NOMO-1 (cell line): ENCODE measurements around the gene FGF18.
A peak's percentile ranks its signal among the peaks of the same experiment; 100 is the strongest.

Source experiments
- DNase-seq, 2 experiments: peaks; one replicate each; lab custom pipeline; 2025; ENCODE audit not compliant: unreplicated experiment in 2 of 2; lab: John Stamatoyannopoulos, UW

Gene FGF18

DNA sequence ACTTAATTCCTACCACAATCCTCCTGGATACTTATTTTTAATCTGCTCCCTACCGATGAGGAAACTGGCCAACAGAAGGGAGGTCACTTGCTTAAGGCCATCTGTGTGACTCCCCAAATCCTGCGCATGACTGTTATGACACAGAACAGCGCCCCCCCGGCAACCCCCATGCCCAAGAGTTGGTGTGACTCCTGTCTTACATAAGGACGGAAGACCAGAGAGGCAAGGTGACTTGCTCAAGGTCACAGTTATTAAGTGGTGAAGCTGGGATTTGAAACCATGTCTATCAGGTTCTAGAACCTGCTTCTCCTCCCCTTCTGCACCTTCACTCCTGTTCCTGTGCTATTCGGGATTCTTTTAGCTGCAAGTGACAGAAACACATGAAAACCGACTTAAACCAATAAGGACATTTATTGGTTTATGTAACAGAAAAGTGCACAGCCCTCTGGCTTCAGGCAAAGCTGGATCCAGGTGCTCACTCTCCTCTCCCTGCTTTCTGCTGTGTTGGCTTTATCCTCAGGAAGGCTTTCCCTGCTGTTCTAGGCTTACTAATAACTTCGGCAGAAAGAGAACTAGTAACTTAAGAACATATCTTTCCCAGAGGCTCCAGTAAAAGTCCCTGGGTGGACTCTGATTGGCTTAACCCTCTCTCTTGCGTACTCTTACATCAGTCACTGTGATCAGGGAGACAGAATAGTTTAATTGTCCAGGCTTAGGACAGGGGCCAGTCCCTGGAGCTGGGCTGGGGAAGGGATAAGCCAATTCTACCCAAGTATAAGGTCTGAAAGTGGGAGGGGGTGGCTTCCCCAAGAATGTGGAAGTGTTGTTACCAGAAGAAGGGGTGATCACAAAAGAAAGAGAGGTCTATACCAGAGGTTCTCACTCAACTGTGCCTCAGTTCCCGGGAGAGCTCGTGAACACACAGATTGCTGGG, 43.7 kb downstream of the FGF18 start:
- DNase-seq = no peak

DNA sequence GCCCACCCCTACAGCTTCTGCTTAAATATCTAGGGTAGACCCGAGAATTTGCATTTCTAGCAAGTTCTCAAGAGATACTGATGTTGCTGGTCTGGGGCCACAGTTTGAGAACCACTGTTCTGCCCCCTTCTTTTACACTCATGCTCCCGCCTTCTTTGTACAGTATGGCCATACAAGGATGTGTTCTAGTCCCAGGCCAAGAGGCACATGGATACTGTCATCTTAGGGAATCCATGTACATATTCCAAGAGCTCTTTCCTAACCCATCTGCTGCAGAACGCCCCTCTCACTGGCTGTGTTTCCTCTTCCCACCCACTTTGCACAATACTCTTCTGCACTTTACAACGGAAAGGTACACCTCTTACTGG, 44.4 kb downstream of the FGF18 start:
- DNase-seq = no peak

DNA sequence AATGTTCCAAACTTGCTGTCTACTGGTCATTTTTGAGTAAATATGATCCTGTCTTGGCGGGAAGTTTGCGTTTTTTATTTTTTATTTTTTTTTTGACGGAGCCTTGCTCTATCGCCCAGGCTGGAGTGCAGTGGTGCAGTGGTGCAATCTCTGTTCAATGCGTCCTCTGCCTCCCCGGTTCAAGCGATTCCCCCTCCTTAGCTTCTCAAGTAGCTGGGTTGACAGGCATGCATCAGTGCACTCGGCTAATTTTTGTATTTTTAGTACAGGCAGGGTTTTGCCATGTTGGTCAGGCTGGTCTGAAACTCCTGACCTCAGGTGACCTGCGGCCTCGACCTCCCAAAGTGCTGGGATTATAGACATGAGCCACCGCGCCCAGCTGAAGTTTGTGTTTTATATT, 45.4 kb downstream of the FGF18 start:
- no peak for DNase-seq

DNA sequence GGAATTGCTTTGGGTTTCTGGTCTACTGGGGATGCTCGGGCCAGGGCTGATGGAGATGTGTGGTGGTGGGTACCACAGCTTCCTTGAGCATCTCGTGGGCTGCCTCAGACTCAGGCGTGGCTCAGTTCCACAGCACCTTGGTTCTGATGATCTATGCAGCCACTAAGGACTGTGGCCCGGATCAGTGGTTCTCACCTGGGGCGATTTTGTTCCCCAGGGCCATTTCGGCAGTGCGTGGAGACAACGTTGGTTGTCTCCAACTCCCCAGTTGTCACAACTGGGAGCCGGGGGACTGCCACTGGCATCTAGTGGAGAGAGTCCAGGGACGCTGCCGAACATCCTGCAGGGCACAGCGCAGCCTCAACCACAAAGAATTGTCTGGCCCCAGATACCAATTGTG, 47.7 kb downstream of the FGF18 start:
- DNase-seq = no peak

DNA sequence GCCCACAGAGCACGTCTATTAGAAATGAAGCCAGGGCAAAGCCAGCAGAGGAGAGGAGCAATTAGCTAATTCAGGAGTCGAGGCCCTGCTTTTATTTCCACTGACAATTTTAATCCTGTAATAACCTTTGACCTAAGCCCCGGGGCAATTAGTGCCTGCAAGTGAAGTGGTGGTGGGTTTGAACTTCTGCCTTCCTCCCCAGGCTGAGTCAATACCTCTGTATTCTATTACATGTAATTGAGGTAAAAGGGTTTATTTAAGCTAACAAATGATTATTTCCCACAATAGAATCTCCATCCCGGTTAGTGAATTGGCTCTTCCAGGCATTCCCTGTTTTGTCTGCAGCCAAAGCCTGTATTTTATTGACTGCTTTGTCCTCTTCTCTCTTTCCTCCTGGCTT, 49.9 kb downstream of the FGF18 start:
- no peak for DNase-seq

DNA sequence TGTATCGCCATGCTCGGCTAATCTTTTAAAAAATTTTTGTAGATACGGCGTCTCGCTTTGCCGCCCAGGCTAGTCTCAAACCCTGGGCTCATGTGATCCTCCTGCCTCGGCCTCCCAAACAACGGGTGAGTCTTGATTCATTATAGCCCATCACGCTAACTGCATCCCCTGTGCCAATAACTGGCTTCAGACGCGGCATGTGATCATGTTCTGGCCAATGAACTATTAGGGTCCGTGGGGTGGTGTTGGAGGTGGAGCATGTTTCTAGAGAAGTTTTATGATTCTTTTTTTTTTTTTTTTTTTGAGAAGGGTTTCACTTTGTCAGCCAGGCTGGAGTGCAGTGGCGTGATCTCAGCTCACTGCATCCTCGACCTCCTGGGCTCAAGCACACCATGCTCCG, 51.0 kb downstream of the FGF18 start:
- DNase-seq = no peak

DNA sequence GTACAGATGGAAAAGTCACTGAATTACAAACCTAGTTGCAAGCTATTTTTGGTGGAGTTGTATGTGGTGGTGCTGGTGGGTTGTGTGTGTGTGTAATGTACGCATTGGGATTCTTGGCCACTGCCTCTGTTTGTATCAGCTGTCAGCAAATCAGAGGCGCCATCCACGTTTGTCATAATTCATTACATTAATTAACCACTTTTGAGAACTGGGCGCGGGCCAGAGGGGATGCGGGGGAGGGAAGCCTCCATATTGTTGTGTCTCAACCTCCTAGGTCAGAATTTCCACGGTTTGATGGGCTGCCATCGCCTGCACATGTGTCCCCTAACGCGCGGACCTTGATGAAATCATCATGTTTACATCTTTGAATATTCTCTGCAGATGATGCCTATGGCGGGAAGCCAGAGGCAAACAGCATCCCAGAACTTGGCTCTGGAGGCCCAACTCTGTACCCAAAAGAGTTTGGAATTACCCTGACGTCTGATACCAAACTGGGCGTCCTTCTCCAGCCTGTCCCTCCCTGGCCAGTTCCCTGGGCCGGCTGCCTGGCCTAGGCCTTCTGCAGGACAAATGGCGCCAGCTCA, 54.9 kb downstream of the FGF18 start:
- no peak for DNase-seq

DNA sequence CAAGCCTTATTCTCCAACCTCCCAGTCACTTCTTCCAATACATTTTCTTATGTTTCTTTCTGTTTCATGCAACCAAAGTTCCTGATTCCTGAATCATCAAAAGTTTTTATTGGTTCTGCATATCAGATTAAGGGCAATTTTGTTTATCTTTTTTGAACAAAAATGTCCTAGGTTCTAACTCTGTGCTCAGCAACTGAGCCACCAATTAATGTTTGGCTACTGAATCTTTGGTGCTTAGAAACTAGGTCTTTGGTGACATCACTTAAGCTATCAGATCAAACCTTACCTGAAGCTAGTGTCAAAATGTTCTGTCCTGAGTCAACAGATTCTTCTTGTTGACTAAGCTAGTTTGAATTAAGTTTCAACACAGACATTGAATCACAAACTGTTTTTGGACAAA, 56.1 kb downstream of the FGF18 start:
- no peak for DNase-seq

DNA sequence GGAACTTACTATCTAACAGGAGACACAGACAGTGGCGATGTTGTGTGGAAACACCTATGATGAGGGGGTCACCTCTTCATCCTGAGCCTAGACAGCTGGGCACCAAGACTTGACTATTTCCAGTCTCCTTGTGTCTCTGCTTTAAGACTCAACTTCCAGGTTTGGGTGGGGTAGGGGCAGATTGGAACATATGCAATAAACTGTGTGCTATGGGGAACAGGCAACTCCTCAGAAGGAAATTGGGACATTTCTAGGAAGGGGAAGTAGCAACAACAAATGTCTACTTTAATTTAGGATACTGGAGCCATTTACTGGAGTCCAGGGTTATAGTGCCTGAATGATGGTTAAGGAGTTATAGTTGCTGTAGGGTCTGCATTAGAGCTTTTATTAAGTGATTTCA, 57.3 kb downstream of the FGF18 start:
- DNase-seq = no peak

DNA sequence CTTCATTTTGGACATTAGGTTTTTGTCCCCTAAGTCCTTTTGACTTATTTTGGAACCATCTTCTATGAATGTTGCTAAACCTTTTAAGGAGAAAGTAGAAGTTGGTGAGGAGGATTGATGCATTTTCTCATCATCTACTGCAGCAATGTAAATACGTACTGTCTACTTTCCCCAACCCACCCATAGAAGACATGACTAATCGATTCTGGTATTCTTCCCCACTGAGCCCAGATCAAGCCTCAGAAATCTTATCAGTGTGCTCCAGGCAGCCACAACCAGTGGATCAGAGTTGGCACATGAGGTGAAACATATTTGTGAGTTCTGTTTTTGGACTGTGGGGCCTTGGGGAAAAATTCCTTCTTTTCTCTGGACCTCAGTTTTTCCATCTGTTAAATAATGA, 57.7 kb downstream of the FGF18 start:
- DNase-seq = no peak

DNA sequence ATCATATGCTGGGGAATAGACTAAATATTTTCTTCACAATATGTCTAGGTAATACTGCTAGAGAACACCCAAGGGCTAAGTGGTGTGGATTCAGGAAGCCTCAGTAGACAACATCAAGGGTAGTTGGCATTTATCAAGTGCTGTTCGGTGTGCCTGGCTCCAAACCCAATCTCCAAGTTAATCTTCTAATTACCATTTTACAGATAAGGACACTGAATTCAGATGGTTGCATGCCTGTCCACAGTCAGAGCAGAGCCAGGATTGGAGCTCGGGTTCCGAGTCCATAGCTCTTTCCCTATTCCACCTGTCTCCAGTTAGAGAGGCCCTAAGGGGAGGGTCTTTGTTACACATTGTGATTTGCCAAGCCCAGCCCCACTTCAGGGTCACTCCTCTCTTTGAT, 58.2 kb downstream of the FGF18 start:
- DNase-seq = no peak

DNA sequence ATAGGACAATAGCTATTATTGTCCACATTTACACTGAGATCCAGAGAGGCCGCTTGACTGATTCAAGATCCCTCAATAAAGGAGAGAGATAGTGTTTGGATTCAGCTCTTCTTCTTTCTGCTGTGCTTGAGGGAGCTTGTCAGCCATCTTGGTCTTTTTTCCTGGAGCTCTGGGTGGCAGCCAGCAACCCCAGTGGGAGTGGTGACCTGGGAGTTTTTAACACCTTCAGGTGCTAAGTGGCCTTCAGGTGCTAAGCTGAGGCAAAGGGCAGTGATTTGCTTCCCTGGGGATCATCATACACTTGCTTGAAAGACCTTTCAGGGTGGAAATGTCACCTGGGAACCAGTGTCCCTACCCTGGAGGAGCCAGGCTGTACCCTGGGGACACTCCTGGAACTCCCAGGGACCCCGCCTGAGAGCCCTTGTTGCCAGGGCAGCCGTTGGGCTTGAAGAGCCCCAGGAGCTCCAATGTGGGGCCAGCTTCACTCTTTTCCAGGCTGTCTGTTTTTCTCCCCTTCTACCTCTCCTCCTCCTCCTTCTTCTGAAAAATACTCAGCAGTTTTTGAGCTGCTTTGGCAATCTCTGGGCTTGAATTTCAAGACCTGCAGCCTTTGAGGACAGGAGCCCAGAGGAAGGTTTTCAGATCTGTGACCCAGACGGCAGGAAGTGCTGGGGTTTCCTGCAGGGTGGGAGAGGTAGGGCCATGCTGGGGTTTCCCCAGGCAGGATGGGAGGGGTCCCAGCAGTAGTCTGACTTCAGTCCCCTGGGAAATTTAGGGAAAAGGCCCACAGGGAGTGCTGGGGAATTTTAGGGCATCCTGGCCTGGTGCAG, 59.7 kb downstream of the FGF18 start:
- DNase-seq = no peak

DNA sequence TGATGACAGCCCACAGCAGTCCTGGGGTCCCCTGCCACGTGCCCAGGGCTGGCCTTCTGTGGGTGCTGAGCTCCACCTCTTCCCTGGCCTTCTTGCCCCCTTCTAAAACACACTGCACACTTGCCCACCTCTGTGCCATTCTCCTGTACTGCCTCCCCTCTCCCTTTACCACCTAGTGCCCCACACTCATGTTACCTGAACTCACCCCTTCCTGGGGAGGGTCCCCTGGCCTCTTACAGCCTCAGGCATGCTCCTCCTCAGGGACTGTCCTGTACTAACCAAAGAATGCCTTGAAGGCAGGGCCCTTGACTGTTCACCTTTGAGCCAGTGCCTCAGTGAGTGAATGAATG, 60.3 kb downstream of the FGF18 start:
- no peak for DNase-seq

DNA sequence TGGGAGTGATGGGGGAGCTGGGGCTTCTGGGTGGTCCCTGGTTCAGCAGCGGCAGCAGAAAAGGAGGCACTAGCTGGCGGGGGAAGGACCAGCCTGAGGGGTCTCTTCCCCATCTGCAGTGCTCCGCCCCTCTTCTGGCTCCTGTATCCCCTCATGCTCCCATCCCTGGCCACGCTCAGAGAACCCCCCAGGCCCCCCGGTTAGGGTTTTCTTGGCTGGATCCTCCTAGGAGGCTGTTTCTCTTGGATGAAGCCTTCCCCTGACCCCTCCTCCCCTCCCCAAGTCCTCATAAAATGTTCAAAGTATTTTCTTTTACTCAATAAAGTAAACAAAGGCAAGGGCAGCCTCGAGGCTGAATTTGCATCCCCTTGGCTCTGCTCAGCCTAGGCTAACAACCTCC, 60.8 kb downstream of the FGF18 start:
- no peak for DNase-seq

DNA sequence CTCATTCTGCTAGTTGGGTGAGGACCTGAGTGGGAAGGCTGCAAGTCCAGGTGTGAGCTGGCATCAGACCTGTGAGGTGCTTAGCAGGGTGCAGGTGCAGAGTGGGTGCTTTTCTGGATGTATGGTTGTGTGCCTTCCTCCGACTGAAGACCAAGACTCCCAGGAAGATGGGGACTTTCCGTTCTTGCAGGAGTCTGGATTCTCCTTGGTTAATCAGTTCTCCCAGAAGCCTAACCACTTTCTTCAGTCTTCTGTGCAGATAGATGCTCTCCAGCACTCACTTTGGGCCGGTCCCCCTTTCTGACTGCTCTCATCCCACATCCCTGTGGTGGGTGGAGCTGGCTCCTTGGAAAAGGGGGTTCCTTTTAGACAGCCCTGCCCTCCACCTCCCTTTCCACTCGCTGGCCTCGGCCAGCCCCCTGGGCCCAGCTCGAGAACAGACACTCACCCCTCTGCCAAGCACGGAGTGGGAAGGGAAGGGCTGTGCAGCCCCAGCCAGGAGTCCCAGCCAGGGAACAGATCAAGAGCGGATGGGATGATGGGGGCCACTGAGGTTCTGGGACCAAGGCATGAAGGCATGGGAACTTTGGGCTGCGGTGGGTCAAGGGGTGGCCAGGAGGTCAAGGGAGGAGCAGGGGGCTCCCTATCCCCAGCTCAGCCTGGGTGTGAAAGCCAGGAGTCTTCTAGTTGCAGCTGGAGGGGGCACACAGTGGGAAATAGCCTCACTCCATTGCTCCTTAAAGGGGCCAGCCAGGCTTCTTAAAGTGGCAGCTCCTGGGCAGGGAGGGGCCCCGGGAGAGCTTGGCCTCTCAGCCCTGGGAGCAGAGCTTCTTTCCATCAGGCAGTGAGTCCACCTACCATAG, 62.4 kb downstream of the FGF18 start:
- DNase-seq = no peak

DNA sequence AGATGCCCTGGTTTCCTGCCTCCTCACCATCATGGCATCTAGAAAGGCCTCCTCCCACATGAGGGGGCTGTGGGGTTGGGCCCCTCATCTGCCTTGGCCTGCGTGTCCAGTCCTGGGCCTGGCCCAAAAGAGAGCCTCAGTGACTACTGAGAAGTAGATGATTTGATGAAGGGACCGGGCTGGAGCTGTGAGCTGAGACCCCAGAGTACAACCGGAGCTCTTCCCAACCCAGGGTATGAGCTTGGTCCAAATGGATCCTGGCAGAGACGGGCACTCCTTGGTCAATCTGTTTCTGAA, 62.9 kb downstream of the FGF18 start:
- no peak for DNase-seq

DNA sequence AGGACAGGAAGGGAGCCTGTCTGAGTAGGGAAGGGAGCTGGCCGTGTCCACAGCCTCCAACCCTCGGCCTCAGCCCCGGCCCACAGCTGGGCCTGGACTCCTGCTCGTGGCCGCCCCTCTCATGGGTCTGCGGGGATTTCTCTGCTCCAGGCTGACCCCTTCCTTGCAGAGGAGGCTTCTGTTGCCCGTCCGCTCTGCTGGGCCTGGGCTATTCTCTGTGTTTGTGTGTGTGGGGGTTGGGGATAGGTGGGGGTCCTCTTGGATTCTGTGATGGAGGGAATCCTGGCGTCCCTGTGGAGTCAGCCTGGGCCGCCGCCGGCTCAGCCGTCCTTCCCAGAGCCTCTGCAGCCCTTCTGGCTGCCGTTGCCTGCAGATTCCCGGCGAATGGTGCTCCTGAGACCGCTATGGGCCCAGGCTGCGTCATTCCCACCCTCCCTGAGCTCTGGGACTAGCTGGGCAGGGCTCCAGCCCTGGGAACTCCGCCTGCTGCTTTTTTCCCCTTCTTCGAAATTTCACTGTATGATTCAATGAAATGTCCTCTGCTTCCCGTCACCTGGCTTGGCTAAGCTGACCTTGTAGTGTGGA, 64.2 kb downstream of the FGF18 start:
- DNase-seq = no peak

DNA sequence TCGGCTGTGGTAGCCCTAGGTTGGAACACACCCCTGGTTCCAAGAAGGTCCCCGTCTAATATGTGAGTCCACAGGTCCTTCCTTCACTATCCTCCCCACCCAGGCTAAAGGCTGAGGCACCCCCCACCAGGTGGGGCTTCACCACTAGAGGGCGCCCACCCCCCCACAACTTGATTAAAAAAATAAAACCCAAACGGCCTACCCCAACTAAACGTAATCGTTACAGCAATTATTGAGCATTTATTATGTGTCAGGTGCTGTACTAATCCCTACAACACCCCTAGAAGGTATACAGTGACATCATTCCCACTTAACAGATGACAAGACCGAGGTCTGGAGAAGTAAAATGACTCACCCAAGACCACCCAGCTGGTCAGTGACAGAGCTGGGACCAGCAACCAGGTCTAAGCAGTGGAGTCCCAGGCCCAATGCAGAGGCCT, 65.0 kb downstream of the FGF18 start:
- DNase-seq = peak in 1 of 2 experiments; percentile 7

DNA sequence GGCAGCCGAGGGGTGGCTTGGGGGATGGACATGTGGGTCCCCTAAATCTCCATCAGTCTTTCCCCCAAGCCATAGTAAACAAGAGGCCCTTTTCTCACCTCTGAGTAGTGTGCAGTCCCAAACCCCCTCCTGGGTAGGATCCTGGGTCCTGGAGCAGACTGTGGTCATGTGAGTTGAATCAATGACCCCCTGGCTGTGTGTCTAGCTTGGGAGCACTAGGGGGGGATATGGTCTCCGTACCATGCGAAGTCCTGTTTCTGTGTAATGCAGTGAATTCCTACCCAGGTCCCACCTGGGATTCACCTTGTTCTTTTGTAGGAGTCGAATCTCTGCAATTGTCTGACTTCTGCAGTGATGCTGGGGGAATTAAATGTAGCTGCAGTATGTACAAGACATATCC, 66.2 kb downstream of the FGF18 start:
- DNase-seq = no peak

DNA sequence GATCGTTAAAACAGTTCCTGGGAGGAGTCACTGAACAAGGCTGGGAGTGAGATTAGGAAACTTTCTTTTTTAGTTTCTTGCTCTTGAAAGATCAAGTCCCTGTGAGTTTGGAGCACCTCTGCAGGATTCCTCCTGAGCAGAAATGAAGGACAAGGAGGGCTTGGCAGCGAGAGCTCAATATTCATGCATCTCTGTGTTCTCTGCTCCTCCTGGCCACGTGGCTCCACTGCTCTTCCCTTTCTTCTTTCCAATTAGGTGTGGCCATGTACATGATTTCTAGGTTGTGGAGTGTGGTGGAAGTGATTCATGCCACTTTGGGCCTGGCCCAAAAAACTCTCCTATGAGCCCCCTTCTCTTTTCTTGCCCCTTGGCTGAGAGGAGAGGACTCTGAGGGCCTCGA, 67.2 kb downstream of the FGF18 start:
- no peak for DNase-seq

DNA sequence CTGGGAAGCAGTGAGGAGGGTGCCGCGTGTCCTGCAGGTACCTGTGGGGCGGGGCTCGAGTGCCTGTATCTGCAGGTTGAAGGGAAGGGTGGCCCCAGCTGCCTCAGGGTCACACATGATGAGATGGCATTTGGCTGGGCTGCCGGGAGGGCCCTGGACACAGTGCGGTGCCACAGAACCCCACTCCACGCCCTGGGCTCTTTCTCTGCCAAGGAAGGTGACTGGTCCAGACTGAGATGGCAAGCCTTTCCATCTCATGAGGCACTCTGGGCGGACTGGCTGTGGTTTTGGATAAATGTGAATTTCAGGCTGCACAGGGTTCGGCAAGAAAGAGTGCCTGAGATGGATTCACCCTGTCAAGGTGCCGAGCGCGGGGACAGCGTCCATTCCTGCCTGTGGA, 69.4 kb downstream of the FGF18 start:
- DNase-seq = no peak
